SIG-M5 (cell line): ENCODE results near the gene STPG4.
"Not testable (repeated sequence)": the region's sequence is repeated elsewhere in the genome, so short reads cannot be mapped to it uniquely, and the experiment has no call there.

Source experiments
- DNase-seq: peaks from one replicate; lab custom pipeline; 2025; lab: John Stamatoyannopoulos, UW

Gene STPG4

DNA sequence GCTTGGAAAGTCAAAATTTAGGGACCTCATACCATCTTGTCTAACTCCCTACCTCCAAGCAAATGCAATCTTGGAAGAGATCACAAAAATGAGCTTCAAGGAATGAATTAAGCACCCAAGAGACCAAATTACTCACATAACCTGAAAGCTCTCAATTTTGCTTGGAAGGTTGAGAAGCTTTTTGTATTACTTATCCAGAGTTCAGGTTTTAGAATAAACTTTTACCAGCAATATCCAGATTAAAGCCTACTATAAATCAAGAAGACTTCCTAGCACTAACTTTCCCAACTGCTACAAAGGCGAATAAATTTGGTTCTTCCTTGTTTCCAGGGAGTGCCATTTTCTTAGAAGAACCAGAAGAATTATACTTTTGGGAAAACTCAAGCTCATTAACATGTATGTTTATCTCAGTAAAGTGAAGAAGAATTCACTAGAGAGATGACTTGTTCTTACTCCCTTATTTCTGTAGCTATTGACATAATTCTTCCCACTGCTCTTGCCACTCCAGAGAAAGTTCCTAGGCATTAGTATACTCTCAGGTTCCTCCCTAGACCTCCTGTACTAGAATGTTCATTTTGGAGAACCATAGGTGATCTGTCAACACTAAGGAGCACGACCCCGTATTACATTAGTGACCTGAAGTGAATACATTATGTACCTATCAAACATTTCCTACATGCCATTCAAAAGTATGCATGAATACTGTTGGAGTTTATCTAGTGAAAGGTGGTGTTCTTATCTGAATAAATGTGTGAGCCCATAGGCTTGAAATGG is 18.0 kb upstream of the STPG4 start:
- no peak for DNase-seq

DNA sequence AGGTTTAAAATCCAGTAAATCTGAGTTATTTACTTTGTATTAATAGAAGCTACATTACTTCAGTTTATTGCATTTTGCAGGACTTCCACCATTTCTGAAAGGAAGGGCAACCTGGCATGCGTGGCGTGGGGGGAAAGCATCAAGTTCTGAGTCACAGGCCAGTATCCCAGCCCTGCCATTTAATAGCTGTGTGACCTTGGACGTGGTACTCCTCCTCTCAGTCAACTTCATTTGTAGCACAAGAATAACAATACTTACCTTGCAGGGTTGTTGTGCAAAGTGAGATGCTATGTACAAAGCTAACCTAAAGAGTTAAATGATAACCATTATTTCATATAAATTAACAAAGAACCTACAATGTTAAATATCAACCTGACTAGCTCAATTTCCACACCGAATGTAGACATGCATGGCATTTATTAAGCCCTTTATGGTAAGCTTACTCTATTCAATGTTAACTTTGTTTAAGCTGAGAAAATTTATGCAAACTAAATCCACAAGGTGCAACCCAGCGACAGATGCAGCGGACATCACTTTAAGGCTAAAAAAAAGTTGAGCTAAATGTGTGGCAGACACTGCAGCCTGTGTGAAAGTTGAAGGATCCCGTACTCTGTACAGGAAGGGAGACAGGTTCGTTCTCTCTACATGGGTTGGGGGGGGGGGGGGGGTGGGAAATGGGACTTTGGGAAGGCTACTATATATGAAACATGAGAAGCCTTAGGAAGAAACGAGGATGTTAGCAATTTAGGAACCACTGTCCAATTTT is 17.2 kb upstream of the STPG4 start:
- DNase-seq = no peak

DNA sequence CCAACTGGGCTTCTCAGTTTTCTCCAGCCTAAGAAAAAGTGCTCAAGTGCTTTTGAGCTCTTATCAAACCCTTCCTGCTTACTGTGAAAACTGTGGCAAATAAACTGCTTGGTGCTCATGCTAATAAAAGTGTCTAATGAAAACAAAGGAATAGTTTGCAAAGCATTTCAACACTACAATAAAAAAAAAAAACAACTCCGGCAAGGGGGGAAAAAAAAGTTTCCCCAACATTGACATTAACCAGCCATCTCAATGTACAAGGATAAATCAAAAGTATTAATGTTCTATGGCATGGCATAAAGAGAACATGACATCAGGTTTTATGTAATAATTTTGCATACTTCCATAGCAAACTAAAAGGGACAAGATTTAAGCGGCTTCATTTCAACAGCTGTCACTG is 14.7 kb upstream of the STPG4 start:
- no peak for DNase-seq

DNA sequence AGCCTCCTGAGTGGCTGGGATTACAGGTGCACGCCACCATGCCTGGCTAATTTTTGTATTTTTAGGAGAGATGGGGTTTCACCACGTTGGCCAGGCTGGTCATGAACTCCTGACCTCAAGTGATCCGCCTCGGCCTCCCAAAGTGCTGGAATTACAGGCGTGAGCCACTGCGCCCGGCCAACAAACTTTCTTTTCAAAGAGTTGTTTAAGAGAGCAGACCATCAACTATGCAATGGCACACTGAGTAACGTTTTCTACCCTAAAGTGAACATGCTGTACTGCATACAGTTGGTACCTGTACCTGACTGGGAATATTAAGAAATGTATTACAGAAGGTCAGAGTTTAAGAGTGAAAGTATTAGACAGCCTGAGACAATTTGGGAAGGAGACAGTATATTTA is 13.8 kb upstream of the STPG4 start:
- DNase-seq = not testable (repeated sequence)

DNA sequence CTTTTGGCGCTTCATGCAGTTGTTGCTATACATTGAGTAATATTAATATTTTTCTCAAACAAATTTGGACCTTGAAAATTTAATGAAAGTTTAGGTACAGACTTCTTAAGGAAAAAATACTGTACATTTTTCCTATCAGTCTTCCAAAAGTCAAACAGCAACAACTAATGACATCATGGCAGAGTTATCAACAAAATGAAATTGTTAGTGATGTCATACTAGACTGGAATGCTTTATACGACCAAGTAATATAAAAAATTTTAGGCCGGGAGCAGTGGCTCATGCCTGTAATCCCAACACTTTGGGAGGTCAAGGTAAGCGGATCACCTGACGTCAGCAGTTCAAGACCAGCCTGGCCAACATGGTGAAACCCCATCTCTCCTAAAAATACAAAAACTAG is 12.0 kb upstream of the STPG4 start:
- DNase-seq = no peak

DNA sequence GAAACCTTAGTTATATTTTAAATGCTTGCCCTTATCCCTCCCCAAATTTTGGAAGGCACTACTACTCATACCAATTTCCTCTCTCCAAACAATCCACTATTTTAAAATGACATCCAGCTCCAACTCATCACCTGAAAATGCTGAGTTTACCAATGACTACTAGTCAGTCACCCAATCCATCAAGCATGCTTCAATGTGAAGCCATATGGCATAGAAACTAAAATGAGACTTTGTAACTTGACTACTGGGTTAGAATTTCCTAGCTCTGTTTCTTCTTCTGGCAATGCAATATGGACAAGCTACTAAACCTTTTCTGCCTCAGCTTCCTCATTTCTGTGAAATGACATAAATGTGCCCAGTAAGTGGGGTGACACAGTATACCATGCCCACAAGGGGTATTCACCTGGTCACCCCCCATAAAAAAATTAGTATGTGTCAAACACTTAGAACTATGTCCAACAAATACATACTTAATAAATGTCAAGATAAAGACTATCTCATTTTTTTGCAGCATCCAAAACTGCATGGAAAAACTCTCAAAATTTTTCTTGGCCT is 10.0 kb upstream of the STPG4 start:
- no peak for DNase-seq

DNA sequence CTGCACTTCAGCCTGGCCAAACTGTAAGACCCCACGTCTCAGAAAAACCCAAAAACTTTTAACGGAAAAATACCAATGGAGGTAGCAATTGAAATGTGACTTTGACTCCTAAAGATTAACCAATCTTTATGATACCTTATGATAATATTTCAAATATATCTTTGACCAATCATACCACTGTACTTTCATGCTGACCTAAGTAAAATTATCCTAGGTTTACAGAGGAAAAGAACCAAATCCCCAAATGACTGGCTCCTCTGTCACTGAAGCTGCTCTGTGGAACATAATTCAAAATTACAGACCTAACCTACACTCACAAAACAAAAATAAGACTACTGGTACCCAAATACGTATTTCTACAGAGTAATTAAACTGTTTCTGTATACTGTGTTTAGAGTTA is 7.7 kb upstream of the STPG4 start:
- no peak for DNase-seq

DNA sequence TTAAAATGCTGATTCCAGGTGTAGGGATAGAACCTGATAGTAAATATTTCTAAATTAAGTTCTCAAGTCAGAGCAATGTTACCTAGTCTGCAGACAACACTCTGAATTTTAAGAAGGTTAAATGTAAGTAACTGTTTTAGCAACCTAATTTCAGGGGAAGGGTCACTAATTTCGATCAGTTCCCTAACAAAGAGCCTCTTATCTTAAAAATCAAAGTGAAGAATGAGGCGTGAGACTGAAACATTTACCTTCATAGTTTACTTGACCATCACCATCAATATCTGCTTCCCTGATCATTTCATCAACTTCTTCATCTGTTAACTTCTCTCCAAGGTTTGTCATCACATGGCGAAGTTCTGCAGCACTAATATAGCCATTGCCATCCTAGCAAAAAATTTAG is 6.4 kb upstream of the STPG4 start:
- DNase-seq = no peak

DNA sequence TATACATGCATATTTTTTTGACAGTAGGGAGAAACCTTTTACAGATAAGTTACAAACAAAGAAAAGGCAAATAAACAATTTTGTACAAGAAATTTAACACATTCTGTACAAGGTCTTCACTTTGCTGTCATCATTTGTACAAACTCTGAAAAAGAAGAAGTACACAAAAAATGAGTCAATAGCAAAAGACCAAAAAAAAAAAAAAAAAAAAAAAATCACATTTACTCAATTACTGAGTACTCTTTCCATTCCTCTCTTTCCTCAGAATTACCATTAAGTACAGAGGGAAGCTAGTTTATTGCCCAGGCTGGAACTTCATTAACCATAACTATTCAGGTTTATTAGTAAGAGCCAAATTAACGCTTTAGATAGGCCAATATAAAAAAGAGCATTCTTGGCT is 5.6 kb upstream of the STPG4 start:
- DNase-seq = no peak

DNA sequence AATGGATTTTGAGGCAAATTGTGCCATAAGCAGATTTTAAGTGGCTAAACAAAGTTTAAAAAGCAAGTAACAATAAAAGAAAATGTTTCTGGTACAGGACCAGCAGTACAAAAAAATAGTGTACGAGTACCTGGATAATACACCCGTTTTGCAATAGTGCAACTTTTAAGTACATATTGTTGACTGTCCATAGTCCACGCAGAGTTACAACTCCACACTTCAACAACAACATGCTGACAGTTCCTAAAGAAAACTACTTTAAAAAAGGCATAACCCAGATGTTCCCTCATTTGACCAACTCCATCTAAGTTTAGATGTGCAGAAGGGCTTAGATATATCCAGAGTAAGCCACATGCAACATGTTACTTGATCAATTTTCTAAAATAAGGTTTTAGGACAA is 5.1 kb upstream of the STPG4 start:
- no peak for DNase-seq

DNA sequence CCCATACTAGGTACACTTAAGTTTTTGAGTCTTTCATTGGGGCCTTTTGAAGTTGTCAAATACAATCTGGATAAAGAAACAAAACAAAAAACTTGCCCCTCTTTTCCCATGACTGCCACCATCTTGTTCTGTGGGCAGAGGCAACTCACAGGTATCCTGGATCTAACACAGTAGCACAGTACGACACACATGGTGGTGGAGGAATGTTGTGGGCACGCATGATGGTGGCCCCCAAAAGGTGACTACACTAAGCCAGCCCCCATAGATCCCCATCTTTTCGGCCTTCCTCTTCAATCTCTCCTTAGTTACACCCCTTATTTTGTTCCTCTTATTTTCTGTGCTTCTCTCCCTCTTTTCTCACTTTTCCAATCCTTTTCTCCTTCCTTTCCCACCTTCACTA is 4.5 kb upstream of the STPG4 start:
- no peak for DNase-seq

DNA sequence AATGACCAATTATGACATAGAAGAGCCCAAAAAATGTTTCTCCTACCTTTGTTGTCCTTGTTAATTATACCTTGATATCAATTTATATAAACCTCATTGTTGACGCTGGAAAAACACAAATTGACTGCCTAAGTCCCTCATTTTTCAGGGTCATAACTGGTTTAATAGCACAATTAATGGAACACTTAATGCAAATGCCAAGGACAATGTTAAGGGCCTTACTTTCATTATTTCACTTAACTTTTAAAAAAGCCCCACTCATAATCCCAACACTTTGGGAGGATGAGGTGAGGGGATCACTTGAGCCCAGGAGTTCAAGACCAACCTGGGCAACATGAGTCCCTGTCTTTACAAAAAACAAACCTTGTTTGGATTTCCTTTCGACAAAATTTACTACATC is 3.5 kb upstream of the STPG4 start:
- no peak for DNase-seq

DNA sequence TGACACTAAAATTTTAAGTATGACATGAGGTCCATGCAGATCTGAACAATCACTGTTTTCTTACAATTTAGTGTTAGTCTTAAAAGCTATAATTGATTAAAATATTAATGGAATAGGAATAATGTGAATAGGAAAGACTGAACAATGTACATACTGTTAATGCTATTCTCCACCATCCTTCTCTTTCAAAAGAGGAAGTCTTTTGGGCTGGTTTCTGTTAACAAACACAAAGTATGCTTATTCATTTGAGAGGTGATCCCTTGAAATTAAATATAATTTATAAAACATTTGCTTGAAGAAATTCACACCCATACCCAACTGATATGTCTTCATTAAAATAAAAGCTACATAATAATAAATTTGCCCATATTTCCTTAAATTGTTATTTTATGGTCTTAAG is 2.3 kb downstream of the STPG4 start:
- DNase-seq = no peak

DNA sequence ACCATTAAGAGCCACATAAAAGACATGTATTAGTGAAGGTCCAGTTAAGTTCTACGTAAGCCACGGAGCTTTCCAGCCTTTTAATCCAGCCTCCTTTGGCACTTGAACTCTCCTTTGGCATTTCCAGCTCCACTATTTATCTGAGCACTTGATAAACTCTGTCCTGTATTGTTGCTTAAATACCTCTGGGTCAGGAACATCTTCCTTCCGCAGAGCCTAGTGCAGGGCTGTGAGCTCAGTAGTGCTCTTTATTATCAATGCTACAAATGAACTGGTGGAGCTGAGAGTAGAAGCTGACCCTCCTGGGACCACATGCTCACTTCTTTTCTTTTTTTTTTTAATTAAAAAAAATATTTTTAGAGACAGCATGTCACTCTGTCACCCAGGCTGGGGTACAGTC is 4.9 kb downstream of the STPG4 start:
- no peak for DNase-seq

DNA sequence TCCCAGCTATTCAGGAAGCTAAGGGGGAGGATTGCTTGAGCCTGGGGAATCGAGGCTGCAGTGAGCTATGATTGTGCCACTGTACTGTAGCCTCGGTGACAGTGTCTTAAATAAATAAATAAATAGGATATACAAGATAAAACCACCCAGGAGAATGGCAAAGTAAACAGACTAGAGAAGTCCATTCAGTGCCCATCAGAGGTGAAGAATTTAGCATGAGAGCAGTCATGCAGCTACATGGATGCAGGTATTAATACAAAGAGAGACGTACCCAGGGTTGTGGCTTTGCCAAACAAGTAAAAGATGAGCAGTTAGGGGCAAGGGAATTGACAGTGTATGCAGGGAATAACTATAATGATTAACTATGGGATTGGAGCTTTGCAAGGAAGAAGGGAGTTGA is 8.1 kb downstream of the STPG4 start:
- no peak for DNase-seq

DNA sequence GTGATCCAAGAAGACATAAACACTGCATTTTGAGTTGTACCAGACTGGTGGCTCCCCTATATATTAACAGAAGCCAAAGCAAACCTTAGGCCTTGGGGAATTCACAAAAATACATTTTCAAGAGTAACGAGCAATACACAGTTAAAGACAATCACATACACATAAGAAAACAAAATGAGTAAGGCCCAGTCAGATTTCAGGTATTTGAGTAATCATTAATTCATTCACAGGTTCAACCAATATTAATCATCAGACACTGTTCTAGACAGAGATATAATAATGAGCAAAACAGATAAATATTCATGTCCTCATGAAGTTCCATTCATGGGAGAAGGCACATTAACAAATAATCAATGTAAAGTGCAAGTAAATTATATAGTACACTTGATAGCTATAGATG is 9.6 kb downstream of the STPG4 start:
- no peak for DNase-seq

DNA sequence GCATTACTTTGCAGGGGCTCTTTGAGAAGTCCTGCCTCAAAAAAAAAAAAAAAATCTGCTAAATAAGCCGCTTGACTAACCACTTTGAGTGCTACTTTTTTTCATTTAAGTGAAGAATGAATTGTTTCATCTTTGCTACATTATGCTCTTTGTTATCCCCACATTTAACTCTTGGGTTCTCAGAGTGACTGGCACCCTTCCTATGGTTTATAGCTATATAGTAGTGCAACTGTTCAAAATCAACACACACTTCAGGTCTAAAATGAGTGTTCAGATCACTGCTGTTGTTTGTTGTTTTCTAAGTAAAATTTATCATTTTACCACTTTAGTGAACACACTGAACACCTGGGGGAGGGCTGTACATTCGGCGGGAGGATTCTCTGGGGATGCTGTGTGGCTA is 13.6 kb downstream of the STPG4 start:
- DNase-seq = no peak

DNA sequence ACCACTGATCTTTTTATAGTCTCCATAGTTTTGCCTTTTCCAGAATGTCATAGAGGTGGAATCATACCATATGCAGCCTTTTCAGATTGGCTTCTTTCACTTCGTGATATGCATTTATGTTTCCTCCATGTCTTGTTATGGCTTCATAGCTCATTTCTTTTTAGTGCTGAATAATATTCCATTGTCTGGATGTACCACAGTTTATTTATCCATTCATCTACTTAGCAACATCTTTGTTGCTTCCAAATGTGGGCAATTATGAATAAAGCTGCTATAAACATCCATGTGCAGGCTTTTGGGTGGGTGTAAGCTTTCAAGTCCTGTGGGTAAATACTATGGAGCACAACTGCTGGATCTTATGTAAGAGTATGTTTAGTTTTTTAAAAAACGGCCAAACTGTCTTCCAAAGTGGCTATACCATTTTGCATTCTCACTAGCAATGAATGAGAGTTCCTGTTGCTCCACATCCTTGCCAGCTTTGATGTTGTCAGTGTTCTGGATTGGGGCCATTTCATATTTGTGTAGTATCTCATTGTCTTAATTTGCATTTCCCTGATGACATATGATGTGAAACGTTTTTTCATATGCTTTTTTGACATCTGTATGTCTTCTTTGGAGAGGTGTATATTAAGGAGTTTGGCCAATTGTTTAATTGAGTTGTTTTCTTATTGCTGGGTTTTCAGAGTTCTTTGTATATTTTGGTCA is 20.6 kb downstream of the STPG4 start:
- DNase-seq = no peak

DNA sequence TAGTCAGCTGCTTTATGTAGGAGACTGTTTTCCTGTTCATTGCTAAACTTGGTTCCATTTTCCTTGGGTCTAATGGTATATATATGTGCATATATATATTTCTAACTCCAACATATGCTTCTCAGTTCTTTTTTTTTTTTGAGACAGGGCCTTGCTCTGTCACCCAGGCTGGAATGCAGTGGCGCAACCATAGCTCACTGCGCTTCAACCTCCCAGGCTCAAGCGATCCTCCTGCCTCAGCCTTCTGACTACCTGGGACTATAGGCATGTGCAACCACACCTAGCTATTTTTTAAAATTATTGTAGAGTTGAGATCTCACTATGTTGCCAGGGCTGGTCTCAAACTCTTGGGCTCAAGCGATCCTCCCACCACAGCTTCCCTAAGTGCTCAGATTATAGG is 22.1 kb downstream of the STPG4 start:
- DNase-seq = no peak

DNA sequence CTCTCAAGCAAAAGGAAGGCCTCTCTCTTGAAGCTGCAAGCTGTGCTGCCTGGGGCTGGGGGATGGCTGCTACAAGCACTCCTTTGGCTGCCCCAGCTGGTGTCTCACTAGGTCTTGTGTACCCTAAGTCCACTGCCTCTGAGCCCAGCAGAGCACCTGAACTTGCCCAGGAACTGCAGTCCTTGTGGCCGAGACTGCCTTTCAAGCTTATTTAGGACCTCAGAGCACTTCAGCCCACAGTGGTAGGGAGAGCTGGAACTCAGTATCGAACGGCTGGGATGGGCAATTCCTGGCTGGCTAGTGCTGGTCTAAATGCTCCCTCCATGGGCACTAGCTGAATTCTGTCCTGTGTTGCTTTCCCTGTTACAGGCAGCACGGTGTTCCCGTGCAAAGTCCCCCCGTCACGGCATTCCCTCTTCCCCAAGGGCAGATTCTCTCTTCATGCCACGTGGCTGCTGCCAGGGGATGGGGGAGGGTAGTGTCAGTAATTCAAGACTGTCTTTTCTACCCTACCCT is 25.9 kb downstream of the STPG4 start:
- DNase-seq = no peak

DNA sequence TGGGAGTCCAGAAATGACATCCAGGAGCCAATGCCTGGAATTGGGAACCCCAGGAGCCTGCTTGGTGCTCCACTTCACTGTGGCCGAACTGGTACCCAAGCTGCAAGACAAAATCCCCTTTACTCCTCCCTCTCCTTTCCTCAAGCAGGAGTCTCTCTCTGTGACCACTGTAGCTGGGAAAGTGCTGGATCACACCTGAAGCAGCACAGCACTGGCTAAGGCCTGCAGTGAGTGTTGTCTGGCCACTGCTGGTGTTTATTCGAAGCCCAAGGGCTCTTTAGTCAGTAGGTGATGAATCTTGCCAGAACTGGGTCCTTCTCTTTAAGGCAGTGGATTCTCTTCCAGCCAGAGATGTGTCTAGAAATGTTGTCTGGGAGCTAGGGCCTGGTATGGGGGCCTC is 26.4 kb downstream of the STPG4 start:
- no peak for DNase-seq

DNA sequence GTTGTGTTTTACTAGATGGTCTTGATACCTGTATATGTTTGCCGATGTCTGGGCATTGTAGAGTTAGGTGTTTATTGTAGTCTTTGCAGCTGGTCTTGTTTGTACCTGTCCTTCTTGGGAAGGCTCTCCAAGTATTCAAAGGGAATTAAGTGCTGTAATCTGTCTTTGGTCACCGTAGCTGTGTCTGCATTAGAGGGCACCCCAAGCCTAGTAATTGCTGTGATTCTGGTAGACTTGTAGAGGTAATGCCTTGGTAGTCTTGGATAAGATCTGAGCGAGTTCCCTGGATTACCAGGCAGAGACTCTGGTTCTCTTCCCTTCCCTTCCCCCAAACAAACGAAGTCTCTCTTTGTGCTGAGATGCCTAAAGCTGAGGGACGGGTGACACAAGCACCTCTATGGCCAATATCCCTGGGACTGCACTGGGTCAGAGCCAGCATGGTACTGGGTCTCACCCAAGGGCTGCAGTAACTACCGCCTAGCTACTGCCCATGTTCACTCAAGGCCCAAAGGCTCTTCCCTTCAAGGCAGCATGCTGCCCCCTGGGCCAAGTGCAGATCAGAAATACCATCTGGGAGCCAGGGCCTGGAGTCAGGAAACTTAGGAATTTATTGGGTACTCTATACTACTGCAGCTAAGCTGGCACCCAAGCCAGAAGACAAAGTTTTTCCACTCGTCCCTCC is 27.1 kb downstream of the STPG4 start:
- no peak for DNase-seq
